HepG2 (cell line): Measurements from ENCODE around the gene ECD. TPM values are rescaled to one million over a fixed set of nuclear protein-coding genes. Genes with fewer than 3 reads are reported as not detected.

Source experiments
- AGO2 ChIP-seq: fragments of 200-400 bp; formaldehyde crosslinking; optimal IDR thresholded peaks from 2 replicates; pipeline ENCODE3; 2017; ENCODE audit warnings: mild to moderate bottlenecking, low read depth, low read length, moderate library complexity
- ASH2L ChIP-seq: fragments of 300-600, 200-600 bp; sonication (generic); IDR thresholded peaks from 2 replicates; pipeline ENCODE4 v1.7.0; 2017; ENCODE audit warnings: low read depth, mild to moderate bottlenecking, moderate library complexity, mixed read lengths, low read length; ENCODE audit not compliant: insufficient read length
- ETV6 ChIP-seq: sonication (generic); formaldehyde crosslinking; conservative IDR thresholded peaks from 2 replicates; pipeline ENCODE4 v1.4.0; 2020; ENCODE audit warnings: missing genetic modification reagents
- MTA1 ChIP-seq: sonication (generic); formaldehyde crosslinking; IDR thresholded peaks from 2 replicates; pipeline ENCODE4 v1.4.0; 2020; ENCODE audit warnings: missing genetic modification reagents, mild to moderate bottlenecking, borderline replicate concordance
- NR2C2 ChIP-seq: sonication (generic); formaldehyde crosslinking; IDR thresholded peaks from 2 replicates; pipeline ENCODE4 v1.4.0; 2020; ENCODE audit warnings: missing genetic modification reagents, mild to moderate bottlenecking, moderate library complexity, borderline replicate concordance
- RBFOX2 ChIP-seq: fragments of 200-400 bp; formaldehyde crosslinking; IDR thresholded peaks from 2 replicates; pipeline ENCODE4 v1.6.1; 2017; ENCODE audit warnings: low read depth, mild to moderate bottlenecking, low read length
- SMARCC2 ChIP-seq: fragments of 450-650 bp; IDR thresholded peaks from 2 replicates; pipeline ENCODE4 v1.6.1; 2017; ENCODE audit warnings: antibody characterized with exemption, mild to moderate bottlenecking
- SYNCRIP ChIP-seq: fragments of 200-400 bp; formaldehyde crosslinking; IDR thresholded peaks from 2 replicates; pipeline ENCODE4 v1.6.1; 2018; ENCODE audit warnings: mild to moderate bottlenecking, low read depth, low read length; ENCODE audit not compliant: insufficient read depth
- YY1 ChIP-seq: IDR thresholded peaks from 2 replicates; pipeline ENCODE4 v1.6.1; 2011; ENCODE audit warnings: low read length, low read depth, moderate library complexity, mild to moderate bottlenecking; ENCODE audit not compliant: insufficient read depth, insufficient replicate concordance
- ZBTB7B ChIP-seq: sonication (generic); formaldehyde crosslinking; IDR thresholded peaks from 2 replicates; pipeline ENCODE4 v1.4.0; 2020; ENCODE audit warnings: missing genetic modification reagents
- ZNF143 ChIP-seq: sonication (generic); formaldehyde crosslinking; IDR thresholded peaks from 2 replicates; pipeline ENCODE4 v1.4.0; 2020; ENCODE audit warnings: missing genetic modification reagents
- ZNF431 ChIP-seq: sonication (generic); formaldehyde crosslinking; IDR thresholded peaks from 2 replicates; pipeline ENCODE4 v1.9.0; 2022; ENCODE audit warnings: missing genetic modification reagents, low read depth, mild to moderate bottlenecking, borderline replicate concordance
- ZNF670 ChIP-seq: sonication (generic); formaldehyde crosslinking; IDR thresholded peaks from 2 replicates; pipeline ENCODE4 v1.8.0; 2022; ENCODE audit warnings: mild to moderate bottlenecking, missing genetic modification reagents, borderline replicate concordance
- ZNF737 ChIP-seq: sonication (generic); formaldehyde crosslinking; IDR thresholded peaks from 2 replicates; pipeline ENCODE4 v1.5.0; 2020; ENCODE audit warnings: missing genetic modification reagents, mild to moderate bottlenecking, borderline replicate concordance
- polyA plus RNA-seq, 8 experiments: library from polyadenylated mRNA; depleted of rRNA in 3 of 8; stranded (reverse) in 7 of 8; unstranded in 1 of 8; fragments of >200 nt; fragmentation: Illumina TruSeq in 4 of 8; extraction: Trizol in 4 of 8; gene quantifications; 2 replicates each; pipeline versions ENCODE4 v1.2.1 to v1.2.3, GENCODE V29; 2011 to 2016; ENCODE audit warnings: low read depth in 4 of 8, missing spikeins in 1 of 8, mixed read lengths in 1 of 8; ENCODE audit not compliant: insufficient read depth in 1 of 8
- total RNA-seq, 5 experiments: library from RNA; depleted of rRNA; stranded (reverse); fragments of >200 nt; fragmentation: Illumina TruSeq; extraction: Trizol; gene quantifications; 2 replicates each; pipeline ENCODE4 v1.2.3, GENCODE V29; 2016; ENCODE audit warnings: low read depth in 1 of 5
- TF ChIP-seq, protein P1 (sequence below): sonication (generic); formaldehyde crosslinking; IDR thresholded peaks from 2 replicates; pipeline ENCODE4 v1.8.0; 2022; ENCODE audit warnings: mild to moderate bottlenecking, missing genetic modification reagents
- TF ChIP-seq, protein P2 (sequence below): sonication (generic); formaldehyde crosslinking; IDR thresholded peaks from 2 replicates; pipeline ENCODE4 v1.8.0; 2022; ENCODE audit warnings: low read depth, missing genetic modification reagents
- TF ChIP-seq, protein P3 (sequence below): sonication (generic); formaldehyde crosslinking; IDR thresholded peaks from 2 replicates; pipeline ENCODE4 v1.5.1; 2020; ENCODE audit warnings: mild to moderate bottlenecking, missing genetic modification reagents, moderate library complexity
- TF ChIP-seq, protein P4 (sequence below): sonication (generic); formaldehyde crosslinking; conservative IDR thresholded peaks from 2 replicates; pipeline ENCODE4 v1.4.0; 2020; ENCODE audit warnings: mild to moderate bottlenecking, missing genetic modification reagents, moderate library complexity
- TF ChIP-seq, protein P5 (sequence below): sonication (generic); formaldehyde crosslinking; IDR thresholded peaks from 2 replicates; pipeline ENCODE4 v1.5.0; 2020; ENCODE audit warnings: missing genetic modification reagents

Gene ECD
- total and polyA plus RNA-seq, 2 of the 13 experiments (the other 11 are each of a cell fraction or from before 2014, with no cell fraction given), result 21.5 to 27.6 TPM

DNA sequence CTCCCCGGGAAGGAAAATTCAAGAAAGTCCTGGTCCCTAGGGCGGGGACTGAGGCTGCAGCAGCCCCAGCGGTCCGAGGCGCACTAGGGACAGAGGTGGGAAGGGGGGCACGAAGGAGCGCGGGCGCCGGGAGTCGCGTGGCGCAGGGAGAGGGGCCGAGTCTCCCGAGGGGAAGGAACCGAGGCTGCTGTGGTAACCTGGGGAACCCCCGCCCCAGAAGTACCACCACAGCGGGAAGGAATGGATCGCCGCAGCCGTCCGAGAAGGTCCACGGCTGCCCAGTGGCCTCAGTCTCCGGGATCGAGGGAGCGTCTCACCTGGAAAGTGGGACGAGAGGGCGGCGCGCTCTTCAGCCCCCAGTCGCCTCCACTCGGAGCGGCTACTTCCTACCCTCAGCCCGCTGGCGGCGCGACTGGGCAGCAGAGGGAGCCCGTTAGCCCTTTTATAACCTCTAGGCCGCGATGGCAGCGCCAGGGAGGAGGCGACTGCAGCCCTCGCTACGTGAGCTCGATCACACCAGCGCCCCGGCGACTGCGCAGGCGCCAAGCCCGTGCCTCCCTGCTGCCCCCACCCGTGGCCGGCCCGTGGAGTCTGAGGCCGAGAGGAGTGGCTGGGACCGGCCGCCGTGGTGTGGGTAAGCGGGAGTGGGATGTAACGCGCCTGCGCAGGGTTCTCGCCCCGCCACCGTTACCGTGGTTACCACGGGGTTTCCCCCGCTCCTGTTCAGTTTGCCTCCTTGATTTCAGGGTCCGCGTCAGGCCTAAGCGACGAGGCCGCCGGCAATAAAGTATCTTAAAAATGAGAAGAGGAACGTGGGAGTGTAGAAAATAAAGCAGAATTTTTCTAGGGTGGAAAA is 71.1 kb downstream of the ECD start, which contains the start of gene P4HA1 (continued):
- TF ChIP-seq, protein P1, sequence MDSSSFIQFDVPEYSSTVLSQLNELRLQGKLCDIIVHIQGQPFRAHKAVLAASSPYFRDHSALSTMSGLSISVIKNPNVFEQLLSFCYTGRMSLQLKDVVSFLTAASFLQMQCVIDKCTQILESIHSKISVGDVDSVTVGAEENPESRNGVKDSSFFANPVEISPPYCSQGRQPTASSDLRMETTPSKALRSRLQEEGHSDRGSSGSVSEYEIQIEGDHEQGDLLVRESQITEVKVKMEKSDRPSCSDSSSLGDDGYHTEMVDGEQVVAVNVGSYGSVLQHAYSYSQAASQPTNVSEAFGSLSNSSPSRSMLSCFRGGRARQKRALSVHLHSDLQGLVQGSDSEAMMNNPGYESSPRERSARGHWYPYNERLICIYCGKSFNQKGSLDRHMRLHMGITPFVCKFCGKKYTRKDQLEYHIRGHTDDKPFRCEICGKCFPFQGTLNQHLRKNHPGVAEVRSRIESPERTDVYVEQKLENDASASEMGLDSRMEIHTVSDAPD (CRISPR knock-in tag), result peak; percentile 41; the same call in 1 of the 2 replicates
- TF ChIP-seq ZNF431 (CRISPR knock-in tag), result peak; percentile 96
- TF ChIP-seq ZNF670, result peak; percentile 86; the same call in 1 of the 2 replicates
- TF ChIP-seq MTA1, result peak; percentile 98
- TF ChIP-seq, protein P2, sequence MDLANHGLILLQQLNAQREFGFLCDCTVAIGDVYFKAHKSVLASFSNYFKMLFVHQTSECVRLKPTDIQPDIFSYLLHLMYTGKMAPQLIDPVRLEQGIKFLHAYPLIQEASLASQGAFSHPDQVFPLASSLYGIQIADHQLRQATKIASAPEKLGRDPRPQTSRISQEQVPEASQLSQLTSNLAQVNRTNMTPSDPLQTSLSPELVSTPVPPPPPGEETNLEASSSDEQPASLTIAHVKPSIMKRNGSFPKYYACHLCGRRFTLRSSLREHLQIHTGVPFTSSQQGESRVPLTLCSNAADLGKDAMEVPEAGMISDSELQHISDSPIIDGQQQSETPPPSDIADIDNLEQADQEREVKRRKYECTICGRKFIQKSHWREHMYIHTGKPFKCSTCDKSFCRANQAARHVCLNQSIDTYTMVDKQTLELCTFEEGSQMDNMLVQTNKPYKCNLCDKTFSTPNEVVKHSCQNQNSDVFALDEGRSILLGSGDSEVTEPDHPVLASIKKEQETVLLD (CRISPR knock-in tag), result peak; percentile 41; the same call in 1 of the 2 replicates
- TF ChIP-seq, protein P3, sequence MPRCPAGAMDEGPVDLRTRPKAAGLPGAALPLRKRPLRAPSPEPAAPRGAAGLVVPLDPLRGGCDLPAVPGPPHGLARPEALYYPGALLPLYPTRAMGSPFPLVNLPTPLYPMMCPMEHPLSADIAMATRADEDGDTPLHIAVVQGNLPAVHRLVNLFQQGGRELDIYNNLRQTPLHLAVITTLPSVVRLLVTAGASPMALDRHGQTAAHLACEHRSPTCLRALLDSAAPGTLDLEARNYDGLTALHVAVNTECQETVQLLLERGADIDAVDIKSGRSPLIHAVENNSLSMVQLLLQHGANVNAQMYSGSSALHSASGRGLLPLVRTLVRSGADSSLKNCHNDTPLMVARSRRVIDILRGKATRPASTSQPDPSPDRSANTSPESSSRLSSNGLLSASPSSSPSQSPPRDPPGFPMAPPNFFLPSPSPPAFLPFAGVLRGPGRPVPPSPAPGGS (CRISPR knock-in tag), result peak; percentile 80
- TF ChIP-seq, protein P4, sequence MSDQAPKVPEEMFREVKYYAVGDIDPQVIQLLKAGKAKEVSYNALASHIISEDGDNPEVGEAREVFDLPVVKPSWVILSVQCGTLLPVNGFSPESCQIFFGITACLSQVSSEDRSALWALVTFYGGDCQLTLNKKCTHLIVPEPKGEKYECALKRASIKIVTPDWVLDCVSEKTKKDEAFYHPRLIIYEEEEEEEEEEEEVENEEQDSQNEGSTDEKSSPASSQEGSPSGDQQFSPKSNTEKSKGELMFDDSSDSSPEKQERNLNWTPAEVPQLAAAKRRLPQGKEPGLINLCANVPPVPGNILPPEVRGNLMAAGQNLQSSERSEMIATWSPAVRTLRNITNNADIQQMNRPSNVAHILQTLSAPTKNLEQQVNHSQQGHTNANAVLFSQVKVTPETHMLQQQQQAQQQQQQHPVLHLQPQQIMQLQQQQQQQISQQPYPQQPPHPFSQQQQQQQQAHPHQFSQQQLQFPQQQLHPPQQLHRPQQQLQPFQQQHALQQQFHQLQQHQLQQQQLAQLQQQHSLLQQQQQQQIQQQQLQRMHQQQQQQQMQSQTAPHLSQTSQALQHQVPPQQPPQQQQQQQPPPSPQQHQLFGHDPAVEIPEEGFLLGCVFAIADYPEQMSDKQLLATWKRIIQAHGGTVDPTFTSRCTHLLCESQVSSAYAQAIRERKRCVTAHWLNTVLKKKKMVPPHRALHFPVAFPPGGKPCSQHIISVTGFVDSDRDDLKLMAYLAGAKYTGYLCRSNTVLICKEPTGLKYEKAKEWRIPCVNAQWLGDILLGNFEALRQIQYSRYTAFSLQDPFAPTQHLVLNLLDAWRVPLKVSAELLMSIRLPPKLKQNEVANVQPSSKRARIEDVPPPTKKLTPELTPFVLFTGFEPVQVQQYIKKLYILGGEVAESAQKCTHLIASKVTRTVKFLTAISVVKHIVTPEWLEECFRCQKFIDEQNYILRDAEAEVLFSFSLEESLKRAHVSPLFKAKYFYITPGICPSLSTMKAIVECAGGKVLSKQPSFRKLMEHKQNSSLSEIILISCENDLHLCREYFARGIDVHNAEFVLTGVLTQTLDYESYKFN (CRISPR knock-in tag), result peak; percentile 70
- 0 out of 2 replicates have a peak, but pooled peaks have one; percentile 54 for TF ChIP-seq ZNF737 (CRISPR knock-in tag)
- peak; percentile 51; the same call in 1 of the 2 replicates for TF ChIP-seq ZNF143 (CRISPR knock-in tag)
- peak; percentile 91 for TF ChIP-seq AGO2
- TF ChIP-seq ETV6, result 0 out of 2 replicates have a peak, but pooled peaks have one; percentile 23
- peak; percentile 73 for TF ChIP-seq ASH2L
- TF ChIP-seq NR2C2, result peak; percentile 57; the same call in 1 of the 2 replicates
- peak; percentile 99 for TF ChIP-seq RBFOX2
- TF ChIP-seq ZBTB7B (CRISPR knock-in tag), result peak; percentile 78
- TF ChIP-seq SMARCC2, result no peak
- no peak for TF ChIP-seq SYNCRIP
- peak; percentile 86 for TF ChIP-seq YY1
- TF ChIP-seq, protein P5, sequence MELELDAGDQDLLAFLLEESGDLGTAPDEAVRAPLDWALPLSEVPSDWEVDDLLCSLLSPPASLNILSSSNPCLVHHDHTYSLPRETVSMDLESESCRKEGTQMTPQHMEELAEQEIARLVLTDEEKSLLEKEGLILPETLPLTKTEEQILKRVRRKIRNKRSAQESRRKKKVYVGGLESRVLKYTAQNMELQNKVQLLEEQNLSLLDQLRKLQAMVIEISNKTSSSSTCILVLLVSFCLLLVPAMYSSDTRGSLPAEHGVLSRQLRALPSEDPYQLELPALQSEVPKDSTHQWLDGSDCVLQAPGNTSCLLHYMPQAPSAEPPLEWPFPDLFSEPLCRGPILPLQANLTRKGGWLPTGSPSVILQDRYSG (CRISPR knock-in tag), result 0 out of 2 replicates have a peak, but pooled peaks have one; percentile 76
